Measurements from ENCODE around the gene AKNA.

GRCh38 chr9:114434878-114435311 lies 47.1 kb upstream of the AKNA start:
- TF ChIP-seq CTCF (IDR thresholded peaks at IDR 0.05; ENCODE audit: low read length) (peak; percentile 81), EZH2 (IDR thresholded peaks at IDR 0.05; ENCODE audit: borderline replicate concordance, low read length) (no peak)

Data from OCI-LY1 (cell line).